Stimulated activated naive CD8-positive, alpha-beta T cell treated with anti-CD3 and anti-CD28 coated beads, Interleukin-15, Interleukin-2, amounts not matched to agents 100 U/mL and 50 U/mL, for 24 hours (primary cell): ENCODE results near the gene MCM9.
"Not testable (repeated sequence)": the region's sequence is repeated elsewhere in the genome, so short reads cannot be mapped to it uniquely, and the experiment has no call there.

ENCODE experiments used
- ATAC-seq: fragments of 150-1000 bp; cut with Tn5 transposase; one replicate; pipeline ENCODE4 v1.10.0; 2021
- DNase-seq: peaks from one replicate; pipeline ENCODE4 v3.0.0; 2021

The MCM9 gene

DNA sequence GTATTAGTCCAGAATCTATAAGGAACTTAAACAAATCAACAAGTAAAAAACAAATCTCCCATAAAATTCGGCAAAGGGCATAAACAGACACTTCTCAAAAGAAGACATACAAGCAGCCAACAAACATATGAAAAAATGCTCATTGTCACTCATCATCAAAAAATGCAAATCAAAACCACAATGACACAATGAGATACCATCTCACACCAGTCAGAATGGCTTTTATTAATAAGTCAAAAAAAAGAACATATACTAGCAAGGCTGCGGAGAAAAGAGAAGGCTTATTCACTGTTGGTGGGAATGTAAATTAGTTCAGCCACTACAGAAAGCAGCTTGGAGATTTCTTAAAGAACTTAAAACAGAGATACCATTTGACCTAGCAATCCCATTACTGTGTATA, 169.6 kb downstream of the MCM9 start:
- ATAC-seq, DNase-seq: not testable (repeated sequence)

DNA sequence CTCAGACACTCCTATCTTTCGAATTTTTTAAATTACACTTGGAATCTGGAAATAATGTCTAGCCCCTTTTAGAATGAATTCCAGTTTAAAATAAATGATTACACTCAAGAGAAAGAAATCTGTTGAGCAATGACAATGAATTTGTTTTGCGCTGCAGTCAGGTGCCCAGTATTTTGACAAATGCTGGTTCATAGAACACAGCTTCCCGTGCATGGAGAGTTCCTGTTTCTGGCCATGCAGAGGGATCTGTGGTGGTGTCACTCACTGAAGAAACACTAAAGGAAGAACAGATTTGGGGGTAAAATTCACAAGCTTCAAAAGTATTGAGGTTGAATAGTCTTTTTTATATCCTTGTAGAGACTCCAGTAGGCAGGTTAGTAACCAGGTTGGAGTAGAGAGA, 170.2 kb downstream of the MCM9 start:
- no peak for DNase-seq
- no peak for ATAC-seq
